SK-N-SH treated with all-trans-retinoic acid at 6 μM for 48 hours (cell line): ENCODE measurements around the gene PCDHGB5.

Experiments used
- ARNTL ChIP-seq: fragments of 450-650 bp; formaldehyde crosslinking; IDR thresholded peaks from 2 replicates; pipeline ENCODE4 v1.5.0; 2020; ENCODE audit warnings: low read depth, mild to moderate bottlenecking, moderate library complexity, borderline replicate concordance
- CSDC2 ChIP-seq: fragments of 250-450 bp; sonication (Bioruptor Pico); IDR thresholded peaks from 2 replicates; pipeline ENCODE4 v1.5.0; 2020; ENCODE audit warnings: mild to moderate bottlenecking, moderate library complexity
- ESRRG ChIP-seq: fragments of 250-450 bp; sonication (Bioruptor Pico); IDR thresholded peaks from 2 replicates; pipeline ENCODE4 v1.6.1; 2021; ENCODE audit warnings: mild to moderate bottlenecking
- ISL1 ChIP-seq: fragments of 250-450 bp; sonication (Bioruptor Pico); IDR thresholded peaks from 2 replicates; pipeline ENCODE4 v2.1.2; 2022; ENCODE audit warnings: mild to moderate bottlenecking, moderate library complexity
- OSR1 ChIP-seq: fragments of 250-450 bp; sonication (Bioruptor Pico); IDR thresholded peaks from 2 replicates; pipeline ENCODE4 v1.8.0; 2022; ENCODE audit warnings: moderate library complexity, mild to moderate bottlenecking, inconsistent platforms
- PPARA ChIP-seq: fragments of 250-450 bp; sonication (Bioruptor Pico); IDR thresholded peaks from 2 replicates; pipeline ENCODE4 v1.5.0; 2020; ENCODE audit warnings: mild to moderate bottlenecking, borderline replicate concordance
- RARB ChIP-seq: fragments of 250-450 bp; sonication (Bioruptor Pico); IDR thresholded peaks from 2 replicates; pipeline ENCODE4 v1.8.0; 2021; ENCODE audit warnings: mild to moderate bottlenecking, moderate library complexity
- SNAI2 ChIP-seq: fragments of 250-450 bp; sonication (Bioruptor Pico); IDR thresholded peaks from 2 replicates; pipeline ENCODE4 v1.5.0; 2020; ENCODE audit warnings: mild to moderate bottlenecking, moderate library complexity
- TOX ChIP-seq: fragments of 250-450 bp; sonication (Bioruptor Pico); IDR thresholded peaks from 2 replicates; pipeline ENCODE4 v1.8.0; 2021; ENCODE audit warnings: mild to moderate bottlenecking, moderate library complexity, borderline replicate concordance
- ZFP30 ChIP-seq: fragments of 450-650 bp; formaldehyde crosslinking; IDR thresholded peaks from 2 replicates; pipeline ENCODE4 v1.5.0; 2022; ENCODE audit warnings: mild to moderate bottlenecking, moderate library complexity
- ZNF565 ChIP-seq: fragments of 450-650 bp; formaldehyde crosslinking; conservative IDR thresholded peaks from 2 replicates; pipeline ENCODE4 v1.5.0; 2020; ENCODE audit warnings: low read depth, mild to moderate bottlenecking, moderate library complexity
- ZNF70 ChIP-seq: fragments of 450-650 bp; formaldehyde crosslinking; IDR thresholded peaks from 2 replicates; pipeline ENCODE4 v1.5.0; 2020; ENCODE audit warnings: mild to moderate bottlenecking, moderate library complexity
- TF ChIP-seq, protein P1 (sequence below): fragments of 250-450 bp; sonication (Bioruptor Pico); IDR thresholded peaks from 2 replicates; pipeline ENCODE4 v1.8.0; 2020; ENCODE audit warnings: mild to moderate bottlenecking, moderate library complexity, borderline replicate concordance

GRCh38 chr5:141439411-141440141 is 41.8 kb downstream of the PCDHGB5 start:
- TF ChIP-seq TOX (CRISPR knock-in tag) (no peak), ESRRG (CRISPR knock-in tag) (no peak), ARNTL (no peak), ZFP30 (CRISPR knock-in tag) (no peak), SNAI2 (CRISPR knock-in tag) (no peak), ZNF565 (CRISPR knock-in tag) (no peak), CSDC2 (no peak), ISL1 (CRISPR knock-in tag) (no peak), OSR1 (CRISPR knock-in tag) (no peak), ZNF70 (CRISPR knock-in tag) (no peak), RARB (CRISPR knock-in tag) (no peak), PPARA (CRISPR knock-in tag) (no peak)
- TF ChIP-seq, protein P1, sequence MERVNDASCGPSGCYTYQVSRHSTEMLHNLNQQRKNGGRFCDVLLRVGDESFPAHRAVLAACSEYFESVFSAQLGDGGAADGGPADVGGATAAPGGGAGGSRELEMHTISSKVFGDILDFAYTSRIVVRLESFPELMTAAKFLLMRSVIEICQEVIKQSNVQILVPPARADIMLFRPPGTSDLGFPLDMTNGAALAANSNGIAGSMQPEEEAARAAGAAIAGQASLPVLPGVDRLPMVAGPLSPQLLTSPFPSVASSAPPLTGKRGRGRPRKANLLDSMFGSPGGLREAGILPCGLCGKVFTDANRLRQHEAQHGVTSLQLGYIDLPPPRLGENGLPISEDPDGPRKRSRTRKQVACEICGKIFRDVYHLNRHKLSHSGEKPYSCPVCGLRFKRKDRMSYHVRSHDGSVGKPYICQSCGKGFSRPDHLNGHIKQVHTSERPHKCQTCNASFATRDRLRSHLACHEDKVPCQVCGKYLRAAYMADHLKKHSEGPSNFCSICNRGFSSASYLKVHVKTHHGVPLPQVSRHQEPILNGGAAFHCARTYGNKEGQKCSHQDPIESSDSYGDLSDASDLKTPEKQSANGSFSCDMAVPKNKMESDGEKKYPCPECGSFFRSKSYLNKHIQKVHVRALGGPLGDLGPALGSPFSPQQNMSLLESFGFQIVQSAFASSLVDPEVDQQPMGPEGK = no peak
